HG02798 (cell line): Measurements from ENCODE around the gene LEMD2.

Experiments
- ATAC-seq: cut with Tn5 transposase; IDR thresholded peaks from one replicate; pipeline ENCODE4 v1.9.1; 2021; ENCODE audit warnings: mild to moderate bottlenecking; ENCODE audit not compliant: unreplicated experiment, poor library complexity

The LEMD2 gene

DNA sequence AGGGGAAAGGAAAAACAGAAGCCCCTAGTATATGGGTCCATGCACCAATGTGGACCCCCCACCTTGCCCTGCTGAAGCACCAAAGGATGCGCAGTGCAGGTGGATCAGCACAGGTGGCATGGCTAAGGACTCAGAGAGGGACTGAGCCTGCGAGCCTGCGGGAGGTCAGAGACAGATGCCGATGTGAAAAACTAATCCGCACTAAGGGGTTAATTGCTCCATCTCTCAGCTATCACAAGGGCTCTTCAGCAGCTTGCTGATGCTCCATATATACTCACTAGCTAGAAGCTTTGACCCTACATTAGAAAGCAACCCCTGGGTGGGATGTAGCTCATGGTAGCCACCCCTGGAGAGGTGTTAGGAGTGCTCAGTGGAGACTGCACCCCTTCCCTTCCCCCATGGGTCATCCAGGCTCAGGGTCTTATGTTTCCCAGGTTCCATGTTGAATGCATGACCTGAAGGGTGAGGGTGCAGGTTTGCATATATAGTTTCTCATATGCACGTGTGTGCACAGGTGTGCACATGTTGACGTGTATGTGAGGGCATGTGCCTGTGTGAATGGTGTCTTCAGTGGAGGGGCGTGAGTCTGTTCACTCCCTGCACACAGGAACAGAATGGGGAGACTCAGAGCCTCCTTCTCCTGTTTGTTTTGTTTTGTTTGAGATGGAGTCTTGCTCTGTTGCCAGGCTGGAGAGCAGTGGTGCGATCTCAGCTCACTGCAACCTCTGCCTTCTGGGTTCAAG, 28.9 kb downstream of the LEMD2 start:
- no peak for ATAC-seq

GRCh38 chr6:33758815-33759216, 30.1 kb downstream of the LEMD2 start:
- no peak for ATAC-seq

DNA sequence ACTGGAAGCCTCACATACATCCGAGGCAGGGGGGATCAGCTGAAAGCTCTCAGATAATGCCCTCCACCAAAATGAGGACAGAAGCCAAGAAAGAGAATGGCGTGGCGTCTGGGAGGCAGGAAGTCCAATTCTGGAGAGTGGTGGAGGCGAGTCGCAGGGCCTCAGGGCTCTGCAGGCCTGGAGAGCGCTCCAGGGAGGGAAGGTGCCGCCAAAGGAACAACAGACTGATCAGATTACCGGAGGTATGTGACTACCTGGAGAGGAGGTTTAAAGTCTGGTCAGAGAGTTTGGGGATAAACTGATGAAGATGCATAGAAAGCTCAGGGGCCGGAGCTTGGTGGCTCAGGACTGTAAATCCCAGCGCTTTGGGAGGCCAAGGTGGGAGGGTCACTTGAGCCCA, 31.0 kb downstream of the LEMD2 start:
- ATAC-seq = no peak

GRCh38 chr6:33757113-33757512, 31.8 kb downstream of the LEMD2 start:
- ATAC-seq = no peak

DNA sequence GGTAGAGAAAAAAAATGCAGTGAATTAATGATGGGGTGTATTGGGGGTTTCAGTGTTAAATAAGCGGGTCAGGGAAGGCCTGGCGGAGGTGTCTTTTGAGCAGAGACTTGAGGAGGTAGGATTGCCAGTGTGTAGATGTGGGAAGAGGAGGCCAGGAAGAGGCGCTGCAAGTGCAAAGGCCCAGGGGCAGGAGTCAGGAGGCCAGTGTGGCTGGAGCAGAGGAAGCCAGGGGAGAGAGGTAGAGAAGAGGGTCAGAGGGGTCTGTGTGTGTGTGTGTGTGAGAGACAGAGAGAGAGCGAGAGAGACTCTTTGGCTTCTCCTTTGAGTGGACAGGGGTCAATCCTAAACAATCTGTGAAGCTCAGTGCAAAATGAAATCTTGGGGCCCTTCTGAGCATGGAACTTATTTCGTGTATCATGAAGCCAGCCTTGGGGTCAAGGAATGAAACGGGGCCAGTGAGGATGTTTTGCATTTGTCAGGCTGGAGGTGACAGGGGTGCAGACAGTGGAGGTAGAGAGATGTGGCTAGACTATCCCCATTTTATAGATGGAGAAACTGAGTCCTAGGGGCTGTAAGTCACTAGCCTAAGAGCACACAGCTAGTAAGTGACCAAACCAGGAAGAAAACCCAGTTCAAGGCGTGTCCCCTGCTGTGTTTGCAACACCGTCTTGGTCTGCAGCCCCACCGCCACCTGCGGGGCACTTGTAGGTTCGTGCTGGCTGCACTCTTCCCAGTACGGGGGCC, 32.5 kb downstream of the LEMD2 start:
- ATAC-seq = no peak

GRCh38 chr6:33755070-33755869, 33.7 kb downstream of the LEMD2 start:
- ATAC-seq = no peak

DNA sequence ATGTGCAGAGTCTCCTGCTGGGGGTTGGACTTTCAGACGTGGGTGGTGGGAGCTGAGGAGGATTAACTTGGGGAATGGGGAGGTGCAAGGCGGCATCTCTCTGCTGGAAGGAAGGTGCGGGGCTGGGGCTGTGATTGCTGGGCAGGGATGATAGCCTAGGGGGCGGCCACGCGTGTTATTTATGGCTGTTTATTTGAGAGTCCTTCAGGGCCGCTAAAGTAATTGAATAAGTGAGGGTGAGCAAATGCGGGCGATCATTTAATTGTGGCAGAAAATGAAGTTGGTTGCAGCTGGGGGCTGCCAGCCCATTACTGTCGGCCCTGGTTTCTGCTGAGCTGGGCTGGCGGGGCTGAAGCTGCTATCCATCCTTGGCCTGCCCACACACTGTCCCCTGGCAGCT, 34.7 kb downstream of the LEMD2 start:
- no peak for ATAC-seq

DNA sequence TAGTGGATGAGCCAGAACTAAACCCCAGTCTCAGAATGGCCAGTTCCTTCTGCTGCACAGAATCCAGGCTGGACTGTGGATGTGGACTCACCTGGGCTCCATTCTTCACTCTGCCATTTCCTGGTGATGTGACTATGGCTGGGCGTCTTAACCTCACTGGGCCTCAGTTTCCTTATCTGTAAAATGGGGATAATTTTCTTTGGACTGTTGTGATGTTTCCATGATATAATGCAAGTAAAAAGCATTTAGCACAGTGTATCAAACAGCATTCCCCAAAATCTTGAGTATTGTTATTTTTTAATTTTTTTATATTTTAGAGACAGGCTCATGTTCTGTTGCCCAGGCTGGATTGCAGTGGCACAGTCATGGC, 36.3 kb downstream of the LEMD2 start:
- ATAC-seq = no peak

DNA sequence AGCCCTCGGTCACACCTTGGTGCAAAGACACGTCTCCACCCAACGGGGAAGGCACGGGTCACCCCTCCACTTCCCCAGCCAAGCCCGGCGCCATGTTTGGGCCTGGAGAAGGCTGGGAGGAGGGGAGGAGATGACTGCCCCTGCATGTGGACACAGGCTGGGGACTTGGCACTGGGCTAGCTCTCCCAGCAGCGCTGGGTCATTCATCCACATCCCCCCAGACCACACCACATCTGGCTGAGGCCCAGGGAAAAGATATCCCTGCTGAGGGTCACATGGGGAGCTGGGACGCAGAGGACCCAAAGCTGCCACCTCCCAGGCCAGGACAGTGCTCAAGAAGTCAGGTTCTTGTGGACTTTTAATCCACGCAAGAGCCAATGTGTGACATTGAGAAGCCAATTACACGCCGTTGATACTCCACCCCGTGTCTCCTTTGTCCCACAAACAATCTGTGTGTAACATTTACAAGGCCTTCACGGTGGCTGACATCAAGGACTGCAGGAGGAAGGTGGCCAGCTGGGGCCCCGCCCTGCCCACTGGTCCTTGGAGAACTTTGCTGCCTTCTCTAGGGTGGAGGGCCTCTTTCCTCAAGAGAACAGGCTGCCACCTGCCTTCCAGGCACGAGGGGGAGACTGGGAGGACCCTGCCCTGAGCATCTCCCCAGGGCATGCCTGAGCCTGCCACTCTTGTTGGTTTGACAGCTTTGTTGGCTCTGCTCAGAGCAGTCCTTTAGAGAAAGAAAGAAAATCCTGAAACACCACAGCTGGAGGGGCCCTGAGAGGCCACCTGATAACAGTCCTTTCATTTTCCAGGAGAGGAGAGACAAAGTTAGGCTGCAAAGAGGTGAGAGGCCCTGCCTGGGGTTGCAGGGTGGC, 36.9 kb downstream of the LEMD2 start:
- ATAC-seq = no peak

DNA sequence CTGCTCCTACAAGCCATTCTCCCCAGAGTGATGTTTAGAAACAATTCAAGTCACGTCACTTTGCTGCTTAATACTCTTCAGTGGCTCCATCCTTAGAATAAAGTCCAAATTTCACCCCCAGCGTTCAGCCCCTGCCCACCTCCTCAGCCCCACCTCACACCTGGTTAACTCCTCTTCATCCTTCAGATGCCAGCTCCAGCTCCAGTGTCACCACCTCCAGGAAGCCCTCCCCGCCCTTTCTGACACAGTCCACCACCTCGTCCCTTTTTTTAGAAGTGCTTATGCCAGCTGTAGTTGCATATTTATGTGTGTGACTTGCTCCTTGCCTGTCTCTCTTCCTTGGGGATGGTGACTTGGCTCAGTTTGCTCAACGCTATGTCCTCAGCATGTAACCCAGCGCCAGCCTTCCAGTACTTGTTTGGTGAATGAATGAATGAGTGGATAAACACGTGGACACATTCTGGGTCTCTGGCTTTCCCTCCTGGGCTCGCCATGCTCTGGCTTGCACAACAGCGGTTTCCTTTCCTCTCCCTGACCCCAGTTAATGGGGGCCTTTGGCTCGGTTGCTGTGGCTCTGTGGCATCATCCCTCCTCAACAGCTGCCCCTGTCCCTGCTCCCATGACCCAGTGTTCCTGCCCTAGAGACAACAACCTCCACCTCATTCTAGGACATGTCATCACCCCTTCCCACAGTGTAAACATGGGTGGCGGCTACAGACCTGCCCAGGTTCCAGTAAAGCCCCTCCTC, 38.5 kb downstream of the LEMD2 start:
- ATAC-seq = no peak

DNA sequence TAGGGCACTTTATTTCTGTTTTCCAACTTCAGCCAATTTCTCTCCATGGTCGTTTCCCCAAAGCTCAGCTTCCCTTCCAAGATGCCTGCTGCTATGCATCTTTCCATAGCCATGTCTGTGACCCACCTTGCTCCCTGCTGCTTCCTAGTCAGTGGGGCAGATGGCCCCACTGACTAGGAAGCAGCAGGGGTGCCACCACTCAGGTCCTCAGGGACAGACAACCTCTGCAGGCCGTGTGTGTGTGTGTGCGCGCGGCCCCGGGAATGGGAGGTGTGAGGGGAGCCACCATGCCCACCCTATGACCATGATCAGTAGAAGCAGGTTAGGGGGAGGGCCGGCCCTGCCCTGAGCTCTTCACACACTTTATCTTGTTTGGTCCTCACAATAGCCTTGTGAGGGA, 39.5 kb downstream of the LEMD2 start:
- no peak for ATAC-seq

- ATAC-seq = no peak
Observed at GRCh38 chr6:33748841-33749240, 40.1 kb downstream of the LEMD2 start.

- ATAC-seq = no peak
Observed at GRCh38 chr6:33747823-33748222, 41.1 kb downstream of the LEMD2 start.

- no peak for ATAC-seq
Observed at GRCh38 chr6:33746651-33747100, 42.3 kb downstream of the LEMD2 start, which contains the start of gene IP6K3. TSS of gene IP6K3 (minus strand) at chr6:33746905. CDS start at chr6:33735476, 11,429 bp downstream.

DNA sequence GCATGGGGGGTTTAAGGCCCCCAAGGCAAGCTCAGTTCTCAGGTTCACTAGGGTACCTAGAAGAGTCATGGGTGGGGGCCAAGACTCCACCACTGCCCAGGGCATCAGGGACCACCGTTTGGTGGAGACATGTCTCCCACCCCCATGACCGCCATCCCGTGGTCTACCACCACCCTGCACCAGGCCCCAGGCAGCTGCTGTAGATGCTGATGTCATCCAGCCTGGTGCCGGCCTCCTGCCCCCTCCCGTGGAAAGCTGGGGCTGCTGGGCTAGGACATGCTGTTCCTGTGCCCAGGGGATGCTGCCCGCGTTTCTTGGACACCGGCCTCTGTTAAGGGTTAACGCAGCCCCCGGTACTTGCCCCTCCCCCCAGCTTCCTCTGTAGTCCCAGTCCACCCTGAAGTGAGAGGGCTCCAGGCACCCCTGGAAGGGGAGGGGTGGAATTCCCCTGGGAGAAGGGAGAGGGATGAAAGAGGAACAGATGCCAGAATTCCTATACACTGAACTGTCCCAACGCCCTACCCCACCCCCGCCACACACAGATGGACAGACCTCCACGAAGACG, 42.8 kb downstream of the LEMD2 start:
- ATAC-seq = no peak

GRCh38 chr6:33745548-33745947, 43.4 kb downstream of the LEMD2 start:
- no peak for ATAC-seq

- no peak for ATAC-seq
Observed at GRCh38 chr6:33744895-33745546, 43.9 kb downstream of the LEMD2 start.

DNA sequence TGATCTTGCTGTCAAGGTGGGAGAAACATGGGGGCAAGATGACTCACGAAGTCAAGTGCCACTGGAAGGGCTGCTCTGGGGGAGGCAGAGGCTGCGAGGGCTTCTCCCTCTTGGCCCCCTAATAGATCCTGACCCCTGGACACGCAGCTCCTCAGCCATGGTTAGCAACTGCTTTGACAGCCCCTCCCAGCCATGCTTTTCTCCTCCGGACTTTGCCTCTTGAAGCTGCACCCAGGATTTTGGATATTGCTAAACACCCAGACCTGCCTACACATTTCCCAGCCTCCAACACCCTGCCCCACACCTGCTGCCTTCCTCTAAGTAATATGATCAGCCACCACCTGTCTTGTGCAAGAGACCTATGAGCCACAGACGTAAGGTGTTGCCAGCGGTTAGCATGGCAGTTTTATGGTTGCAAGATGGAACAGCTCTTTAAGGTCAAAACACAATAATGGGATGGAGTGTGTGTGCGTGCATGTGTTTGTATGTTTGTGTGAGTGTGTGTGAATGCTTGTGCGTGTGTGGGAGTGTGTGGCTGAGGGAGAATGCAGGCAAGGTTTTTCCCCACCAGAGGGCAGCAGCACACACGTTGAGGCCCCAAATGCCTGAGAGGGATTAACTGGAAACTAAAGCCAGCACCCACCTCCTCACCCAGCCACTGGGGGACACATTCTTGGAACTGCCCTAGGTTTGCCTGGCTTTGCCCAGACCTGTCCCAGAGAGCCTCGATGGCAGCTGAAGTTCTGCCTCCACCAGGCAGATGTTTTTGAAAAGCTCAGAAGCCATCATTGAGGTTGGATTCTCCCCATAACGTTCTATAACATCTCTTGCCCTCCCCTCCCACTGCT, 44.7 kb downstream of the LEMD2 start:
- ATAC-seq = no peak
